SK-N-SH (cell line): ENCODE results near the gene ZNF91. TPM values are rescaled to one million over a fixed set of nuclear protein-coding genes. Genes with fewer than 3 reads are reported as not detected.

Experiments
- CTCF ChIA-PET: fragments of 300-600, 350-600 bp; formaldehyde crosslinking; extraction: SDS; loops from one replicate; lab custom pipeline; 2021; lab: Yijun Ruan, JAX
- POLR2A ChIA-PET: fragments of 350-600 bp; sonication (Branson Sonifier 250); formaldehyde crosslinking; extraction: SDS; loops from one replicate; lab custom pipeline; 2020; ENCODE audit warnings: antibody characterized with exemption, inconsistent platforms; lab: Yijun Ruan, JAX
- DNase-seq: peaks from one replicate; pipeline ENCODE4 v3.0.0; 2012
- H2AFZ ChIP-seq: fragments of 200-600 bp; sonication (generic); 2 replicates; pipeline ENCODE4 v1.8.1; 2016; ENCODE audit warnings: antibody characterized with exemption, mild to moderate bottlenecking, low read depth
- H3F3A ChIP-seq: fragments of 200-600 bp; sonication (generic); replicated peaks from 2 replicates; pipeline ENCODE3; 2016; ENCODE audit warnings: antibody characterized with exemption, mild to moderate bottlenecking; ENCODE audit not compliant: insufficient read depth
- H3K27ac ChIP-seq, 2 experiments: fragments of 200-500 bp in 1 of 2; fragments of 200-600 bp in 1 of 2; sonication (Bioruptor generic) in 1 of 2; sonication (generic), shearing (Covaris generic) in 1 of 2; 2 replicates each; pipeline versions ENCODE4 v1.5.1 to v1.6.1; 2014 to 2016; ENCODE audit warnings: low read depth in 2 of 2, inconsistent platforms in 1 of 2, low read length in 1 of 2, mild to moderate bottlenecking in 1 of 2, mixed read lengths in 1 of 2
- H3K27me3 ChIP-seq: fragments of 200-600 bp; sonication (generic), shearing (Covaris generic); 2 replicates; pipeline ENCODE4 v1.6.1; 2016; ENCODE audit warnings: mixed run types; ENCODE audit not compliant: insufficient read depth
- H3K36me3 ChIP-seq, 2 experiments: fragments of 200-500 bp in 1 of 2; fragments of 200-600 bp in 1 of 2; sonication (Bioruptor generic) in 1 of 2; sonication (generic) in 1 of 2; replicated peaks in 1 of 2; 2 replicates each; pipeline versions ENCODE3 to v1.5.1; 2014 to 2016; ENCODE audit warnings: low read length in 1 of 2, mild to moderate bottlenecking in 1 of 2; ENCODE audit not compliant: insufficient read depth in 2 of 2, control insufficient read depth in 1 of 2
- H3K4me1 ChIP-seq, 2 experiments: fragments of 200-500 bp in 1 of 2; fragments of 200-600 bp in 1 of 2; sonication (Bioruptor generic) in 1 of 2; sonication (generic), shearing (Covaris generic) in 1 of 2; 2 replicates each; pipeline versions ENCODE4 v1.5.1 to v1.6.1; 2014 to 2016; ENCODE audit warnings: low read depth in 1 of 2, low read length in 1 of 2, mixed run types in 1 of 2; ENCODE audit not compliant: insufficient read depth in 2 of 2, control insufficient read depth in 1 of 2
- H3K4me2 ChIP-seq: fragments of 200-600 bp; sonication (generic), shearing (Covaris generic); 2 replicates; pipeline ENCODE4 v1.6.1; 2017; ENCODE audit warnings: mixed run types
- H3K4me3 ChIP-seq, 2 experiments: fragments of 200-500 bp in 1 of 2; fragments of 200-600 bp in 1 of 2; sonication (Bioruptor generic) in 1 of 2; sonication (generic), shearing (Covaris generic) in 1 of 2; 2 replicates each; pipeline versions ENCODE4 v1.5.1 to v1.8.1; 2014 to 2016; ENCODE audit warnings: low read depth in 2 of 2, inconsistent platforms in 1 of 2, low read length in 1 of 2, mild to moderate bottlenecking in 1 of 2, mixed read lengths in 1 of 2, moderate library complexity in 1 of 2
- H3K79me2 ChIP-seq: fragments of 200-600 bp; sonication (generic); 2 replicates; pipeline ENCODE4 v1.8.1; 2017; ENCODE audit warnings: mild to moderate bottlenecking; ENCODE audit not compliant: insufficient read depth
- H3K9ac ChIP-seq: fragments of 200-600 bp; sonication (generic); 2 replicates; pipeline ENCODE4 v1.6.1; 2017; ENCODE audit warnings: mixed run types
- H3K9me2 ChIP-seq: fragments of 200-600 bp; sonication (generic); 2 replicates; pipeline ENCODE4 v1.6.1; 2017; ENCODE audit warnings: mixed run types
- H3K9me3 ChIP-seq: fragments of 200-600 bp; sonication (generic); 2 replicates; pipeline ENCODE4 v1.6.1; 2017; ENCODE audit warnings: mixed run types, mild to moderate bottlenecking, moderate library complexity
- H4K20me1 ChIP-seq: fragments of 200-600 bp; sonication (generic); 2 replicates; pipeline ENCODE4 v1.6.1; 2017; ENCODE audit warnings: mild to moderate bottlenecking, mixed run types; ENCODE audit not compliant: insufficient read depth
- EZH2phosphoT487 ChIP-seq: fragments of 200-600 bp; sonication (generic); IDR thresholded peaks from 2 replicates; pipeline ENCODE4 v1.6.1; 2017; ENCODE audit warnings: low read depth, mixed run types, mild to moderate bottlenecking, antibody characterized with exemption, moderate library complexity, borderline replicate concordance
- FOXJ3 ChIP-seq: sonication (generic); formaldehyde crosslinking; IDR thresholded peaks from 2 replicates; pipeline ENCODE4 v1.5.1; 2020; ENCODE audit warnings: mild to moderate bottlenecking, missing genetic modification reagents
- GABPA ChIP-seq: IDR thresholded peaks from 2 replicates; pipeline ENCODE4 v1.4.0; 2012; ENCODE audit warnings: low read depth, mild to moderate bottlenecking
- GATA2 ChIP-seq: sonication (generic); formaldehyde crosslinking; IDR thresholded peaks from 2 replicates; pipeline ENCODE4 v1.5.0; 2020; ENCODE audit warnings: mild to moderate bottlenecking, missing genetic modification reagents
- MEF2A ChIP-seq: IDR thresholded peaks from 2 replicates; pipeline ENCODE4 v1.4.0; 2012; ENCODE audit warnings: low read depth, borderline replicate concordance
- NRF1 ChIP-seq: IDR thresholded peaks from 2 replicates; pipeline ENCODE4 v1.6.1; 2012; ENCODE audit warnings: low read depth, mild to moderate bottlenecking, low read length
- RAD21 ChIP-seq: IDR thresholded peaks from 2 replicates; pipeline ENCODE4 v1.6.1; 2012; ENCODE audit warnings: mild to moderate bottlenecking, low read length
- RCOR1 ChIP-seq: fragments of 150-350 bp; IDR thresholded peaks from 2 replicates; pipeline ENCODE4 v1.6.1; 2017; ENCODE audit warnings: antibody characterized with exemption, low read length
- RFX5 ChIP-seq: IDR thresholded peaks from 2 replicates; pipeline ENCODE4 v1.6.1; 2012; ENCODE audit warnings: mild to moderate bottlenecking, improper control_type of control experiment, low read length
- RXRA ChIP-seq: IDR thresholded peaks from 2 replicates; pipeline ENCODE4 v1.4.0; 2012; ENCODE audit warnings: low read depth, mild to moderate bottlenecking, borderline replicate concordance
- SIN3A ChIP-seq: IDR thresholded peaks from 2 replicates; pipeline ENCODE4 v1.6.1; 2012; ENCODE audit warnings: low read depth, mild to moderate bottlenecking, low read length, moderate library complexity, borderline replicate concordance
- SMC3 ChIP-seq: IDR thresholded peaks from 2 replicates; pipeline ENCODE4 v1.6.1; 2012; ENCODE audit warnings: low read depth, low read length, improper control_type of control experiment
- TAF1 ChIP-seq: IDR thresholded peaks from 2 replicates; pipeline ENCODE4 v1.6.1; 2012; ENCODE audit warnings: low read depth, mild to moderate bottlenecking, low read length, moderate library complexity, borderline replicate concordance
- TCF12 ChIP-seq: IDR thresholded peaks from 2 replicates; pipeline ENCODE4 v1.4.0; 2012
- TEAD4 ChIP-seq: IDR thresholded peaks from 2 replicates; pipeline ENCODE4 v1.4.0; 2012; ENCODE audit warnings: mild to moderate bottlenecking, borderline replicate concordance; ENCODE audit not compliant: insufficient read depth
- YY1 ChIP-seq: IDR thresholded peaks from 2 replicates; pipeline ENCODE4 v1.4.0; 2012; ENCODE audit warnings: low read depth, mild to moderate bottlenecking
- WGBS: methylation state at CpG from one replicate; pipeline ENCODE4 v1.1.6; 2017; ENCODE audit warnings: low lambda C conversion rate; 5-methylcytosine and 5-hydroxymethylcytosine counted together
- polyA plus RNA-seq, 3 experiments: library from polyadenylated mRNA; depleted of rRNA; stranded (reverse); fragments of >200 nt; gene quantifications; 2 replicates each; pipeline ENCODE4 v1.2.3, GENCODE V29; 2012
- TF ChIP-seq, protein P1 (sequence below): fragments of 200-600 bp; sonication (generic); IDR thresholded peaks from 2 replicates; pipeline ENCODE4 v1.6.1; 2017; ENCODE audit warnings: antibody characterized with exemption, mild to moderate bottlenecking, moderate library complexity
- TF ChIP-seq, protein P2 (sequence below): IDR thresholded peaks from 2 replicates; pipeline ENCODE4 v1.4.0; 2012; ENCODE audit warnings: low read depth, borderline replicate concordance
- TF ChIP-seq, protein P3 (sequence below): IDR thresholded peaks from 2 replicates; pipeline ENCODE4; 2012
- TF ChIP-seq, protein P4 (sequence below): IDR thresholded peaks from 2 replicates; pipeline ENCODE4 v1.4.0; 2012; ENCODE audit warnings: low read depth

Gene ZNF91
- polyA plus RNA-seq, 1 of the 3 experiments (the other 2 are of a cell fraction), result 11.8 TPM

DNA sequence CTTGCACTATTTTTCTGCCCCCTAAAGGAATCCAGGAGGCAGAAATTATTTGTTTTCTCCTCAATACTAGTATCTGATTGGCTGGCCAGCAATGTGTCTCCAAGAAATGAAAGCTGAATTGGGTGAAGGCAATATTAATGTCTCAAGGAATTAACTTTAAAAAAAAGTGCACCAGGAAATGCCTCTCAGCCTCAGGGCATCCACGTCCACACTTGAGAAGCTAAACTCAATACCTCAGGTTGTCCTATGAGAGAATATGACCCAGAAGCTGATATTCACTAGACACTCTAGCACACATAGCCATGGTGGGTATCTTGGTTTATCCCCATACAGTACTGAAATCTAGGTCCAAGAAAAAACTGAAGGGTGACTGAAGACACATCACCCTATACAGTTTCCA is 2.1 kb downstream of the ZNF91 start:
- Histone ChIP-seq H3K27me3 (no peaks in the 10 kb centered on the region), H3K36me3 (peaks cover 11 to 51% of the 10 kb centered on the region in 2 experiments), H2AFZ (no peak overlapping the region), H3K9me2 (no peaks in the 10 kb centered on the region), H3K9me3 (no peaks in the 10 kb centered on the region), H3F3A (peaks cover 5% of the 10 kb centered on the region), H4K20me1 (no peaks in the 10 kb centered on the region), H3K9ac (no peak overlapping the region), H3K4me3 (no peak overlapping the region), H3K79me2 (peaks cover 69% of the 10 kb centered on the region), H3K27ac (no peak overlapping the region)
- POLR2A ChIA-PET, result no interaction called here
- TF ChIP-seq GATA2 (CRISPR knock-in tag) (no peak), TAF1 (no peak), RXRA (no peak), RAD21 (no peak)
- TF ChIP-seq, protein P1, sequence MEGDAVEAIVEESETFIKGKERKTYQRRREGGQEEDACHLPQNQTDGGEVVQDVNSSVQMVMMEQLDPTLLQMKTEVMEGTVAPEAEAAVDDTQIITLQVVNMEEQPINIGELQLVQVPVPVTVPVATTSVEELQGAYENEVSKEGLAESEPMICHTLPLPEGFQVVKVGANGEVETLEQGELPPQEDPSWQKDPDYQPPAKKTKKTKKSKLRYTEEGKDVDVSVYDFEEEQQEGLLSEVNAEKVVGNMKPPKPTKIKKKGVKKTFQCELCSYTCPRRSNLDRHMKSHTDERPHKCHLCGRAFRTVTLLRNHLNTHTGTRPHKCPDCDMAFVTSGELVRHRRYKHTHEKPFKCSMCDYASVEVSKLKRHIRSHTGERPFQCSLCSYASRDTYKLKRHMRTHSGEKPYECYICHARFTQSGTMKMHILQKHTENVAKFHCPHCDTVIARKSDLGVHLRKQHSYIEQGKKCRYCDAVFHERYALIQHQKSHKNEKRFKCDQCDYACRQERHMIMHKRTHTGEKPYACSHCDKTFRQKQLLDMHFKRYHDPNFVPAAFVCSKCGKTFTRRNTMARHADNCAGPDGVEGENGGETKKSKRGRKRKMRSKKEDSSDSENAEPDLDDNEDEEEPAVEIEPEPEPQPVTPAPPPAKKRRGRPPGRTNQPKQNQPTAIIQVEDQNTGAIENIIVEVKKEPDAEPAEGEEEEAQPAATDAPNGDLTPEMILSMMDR, result no peak
- TF ChIP-seq, all 33 proteins: peak for 0
- 78% methylated on average over 1 of the region's 1 CpG for WGBS
- H3K4me2 ChIP-seq, result peak overlapping the region; percentile 78; the same call in 1 of the 2 replicates
- DNase-seq, result no peak
- CTCF ChIA-PET, result interaction anchor here (0.5 kb wide), 1 partner anchor 108 kb away, joined by 3 read pairs; no protein-coding TSS in a partner anchor
- peaks cover 0 to 5% of the 10 kb centered on the region in 2 experiments; a peak in 1 of 4 replicates for H3K4me1 ChIP-seq

DNA sequence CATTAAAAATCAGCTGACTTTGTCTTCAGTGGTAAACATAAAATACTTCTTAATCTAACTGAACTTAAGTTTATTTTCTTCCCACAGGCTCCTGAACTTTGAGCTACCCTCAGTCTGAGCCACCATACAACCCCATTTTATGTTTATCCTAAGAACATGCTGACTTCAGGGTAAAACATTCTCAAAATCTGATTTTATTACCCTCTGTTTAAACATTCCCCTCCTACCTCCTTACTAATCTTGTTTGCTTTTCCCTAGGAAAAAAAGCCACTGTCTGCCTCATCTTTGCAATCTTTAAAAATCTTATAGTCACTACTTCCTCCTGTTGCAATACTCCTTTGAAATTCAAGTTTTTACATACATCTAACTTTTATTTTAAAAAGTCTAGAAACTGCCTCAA is 4.0 kb downstream of the ZNF91 start:
- Histone ChIP-seq H3F3A (peaks cover 5% of the 10 kb centered on the region), H3K4me3 (no peak overlapping the region), H3K4me1 (peaks cover 0 to 5% of the 10 kb centered on the region in 2 experiments; a peak in 1 of 4 replicates), H3K9ac (no peak overlapping the region), H3K27me3 (no peaks in the 10 kb centered on the region), H2AFZ (no peak overlapping the region), H4K20me1 (no peaks in the 10 kb centered on the region), H3K27ac (no peak overlapping the region), H3K36me3 (peaks cover 11 to 64% of the 10 kb centered on the region in 2 experiments), H3K9me2 (no peaks in the 10 kb centered on the region), H3K9me3 (0 out of 2 replicates have a peak, but pooled peaks cover under 1% of the 10 kb centered on the region), H3K4me2 (no peak overlapping the region), H3K79me2 (peaks cover 88% of the 10 kb centered on the region)
- DNase-seq, result no peak
- TF ChIP-seq NRF1, result no peak
- TF ChIP-seq RFX5, result no peak
- TF ChIP-seq, protein P2, sequence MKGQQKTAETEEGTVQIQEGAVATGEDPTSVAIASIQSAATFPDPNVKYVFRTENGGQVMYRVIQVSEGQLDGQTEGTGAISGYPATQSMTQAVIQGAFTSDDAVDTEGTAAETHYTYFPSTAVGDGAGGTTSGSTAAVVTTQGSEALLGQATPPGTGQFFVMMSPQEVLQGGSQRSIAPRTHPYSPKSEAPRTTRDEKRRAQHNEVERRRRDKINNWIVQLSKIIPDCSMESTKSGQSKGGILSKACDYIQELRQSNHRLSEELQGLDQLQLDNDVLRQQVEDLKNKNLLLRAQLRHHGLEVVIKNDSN, result no peak
- no peak for TF ChIP-seq SMC3
- no peak for TF ChIP-seq MEF2A
- TF ChIP-seq EZH2phosphoT487, result no peak
- TF ChIP-seq YY1, result no peak
- no peak for TF ChIP-seq TCF12
- no peak for TF ChIP-seq SIN3A
- no peak for TF ChIP-seq RXRA
- TF ChIP-seq, protein P3, sequence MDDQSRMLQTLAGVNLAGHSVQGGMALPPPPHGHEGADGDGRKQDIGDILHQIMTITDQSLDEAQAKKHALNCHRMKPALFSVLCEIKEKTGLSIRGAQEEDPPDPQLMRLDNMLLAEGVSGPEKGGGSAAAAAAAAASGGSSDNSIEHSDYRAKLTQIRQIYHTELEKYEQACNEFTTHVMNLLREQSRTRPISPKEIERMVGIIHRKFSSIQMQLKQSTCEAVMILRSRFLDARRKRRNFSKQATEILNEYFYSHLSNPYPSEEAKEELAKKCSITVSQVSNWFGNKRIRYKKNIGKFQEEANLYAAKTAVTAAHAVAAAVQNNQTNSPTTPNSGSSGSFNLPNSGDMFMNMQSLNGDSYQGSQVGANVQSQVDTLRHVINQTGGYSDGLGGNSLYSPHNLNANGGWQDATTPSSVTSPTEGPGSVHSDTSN, result no peak
- TF ChIP-seq, protein P4, sequence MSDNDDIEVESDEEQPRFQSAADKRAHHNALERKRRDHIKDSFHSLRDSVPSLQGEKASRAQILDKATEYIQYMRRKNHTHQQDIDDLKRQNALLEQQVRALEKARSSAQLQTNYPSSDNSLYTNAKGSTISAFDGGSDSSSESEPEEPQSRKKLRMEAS, result no peak
- no peak for TF ChIP-seq RAD21
- no peak for TF ChIP-seq GATA2 (CRISPR knock-in tag)
- TF ChIP-seq, protein P1, result no peak
- TF ChIP-seq TEAD4, result no peak
- no peak for TF ChIP-seq FOXJ3 (CRISPR knock-in tag)
- no peak for TF ChIP-seq RCOR1
- TF ChIP-seq GABPA, result no peak
- ChIA-PET CTCF (no interaction called here), POLR2A (no interaction called here)
